Putamen (tissue), 1 donor: ENCODE results near the gene ACO1.

Experiments used
- DNase-seq: peaks from one replicate; pipeline ENCODE4 v3.0.0-alpha.2; 2016; ENCODE audit warnings: low spot score

Gene ACO1

DNA sequence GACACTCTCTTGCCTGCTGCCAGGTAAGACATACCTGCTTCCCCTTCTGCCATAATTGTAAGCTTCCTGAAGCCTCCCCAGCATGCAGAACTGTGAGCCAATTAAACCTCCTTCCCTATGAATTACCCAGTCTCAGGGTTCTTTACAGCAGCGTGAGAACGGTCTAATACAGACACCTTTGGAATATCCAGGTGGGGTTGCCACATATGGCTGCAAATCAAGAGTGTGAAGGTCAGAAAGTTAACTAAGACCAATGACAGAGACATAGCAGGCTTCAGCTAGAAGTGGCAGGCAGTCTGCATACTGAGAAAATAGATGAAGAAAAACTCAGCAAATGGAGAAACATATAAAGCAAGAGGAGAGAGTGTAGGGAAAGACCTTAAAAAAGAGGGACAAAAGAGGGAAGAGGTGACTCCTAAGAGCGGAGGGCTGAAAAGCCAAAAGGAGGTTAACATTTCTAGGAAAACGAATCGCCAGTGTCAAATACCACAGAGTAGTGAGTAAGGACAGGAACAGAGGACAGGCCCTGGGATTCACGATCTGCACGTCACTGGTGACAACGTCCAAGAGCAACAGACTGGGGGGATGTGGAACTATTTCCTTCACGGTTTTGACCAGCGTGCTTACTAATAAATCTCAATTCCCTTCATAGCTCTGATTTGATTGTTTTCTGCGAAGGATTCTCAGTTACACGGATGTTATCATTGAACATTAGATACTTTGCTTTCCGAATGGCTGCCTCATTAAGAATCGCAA is 1.7 kb upstream of the ACO1 start:
- DNase-seq = no peak

DNA sequence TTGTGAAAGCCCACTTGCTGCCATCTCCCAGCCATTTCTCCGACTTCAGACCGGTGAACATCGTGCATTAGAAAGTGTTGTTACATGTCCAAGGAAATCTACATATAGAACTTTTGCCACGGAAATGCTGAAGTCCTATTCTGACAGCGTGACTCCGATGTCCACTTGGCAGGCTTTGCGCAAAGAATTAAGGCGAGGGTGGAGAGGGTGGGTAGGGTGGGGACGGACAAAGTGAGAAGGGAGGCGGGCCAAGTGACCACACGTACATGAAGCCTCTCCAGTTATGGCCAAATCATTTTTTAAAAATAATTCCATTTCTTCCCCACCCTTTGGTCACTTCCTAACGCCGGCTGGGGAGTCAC is 460 bp upstream of the ACO1 start:
- no peak for DNase-seq

DNA sequence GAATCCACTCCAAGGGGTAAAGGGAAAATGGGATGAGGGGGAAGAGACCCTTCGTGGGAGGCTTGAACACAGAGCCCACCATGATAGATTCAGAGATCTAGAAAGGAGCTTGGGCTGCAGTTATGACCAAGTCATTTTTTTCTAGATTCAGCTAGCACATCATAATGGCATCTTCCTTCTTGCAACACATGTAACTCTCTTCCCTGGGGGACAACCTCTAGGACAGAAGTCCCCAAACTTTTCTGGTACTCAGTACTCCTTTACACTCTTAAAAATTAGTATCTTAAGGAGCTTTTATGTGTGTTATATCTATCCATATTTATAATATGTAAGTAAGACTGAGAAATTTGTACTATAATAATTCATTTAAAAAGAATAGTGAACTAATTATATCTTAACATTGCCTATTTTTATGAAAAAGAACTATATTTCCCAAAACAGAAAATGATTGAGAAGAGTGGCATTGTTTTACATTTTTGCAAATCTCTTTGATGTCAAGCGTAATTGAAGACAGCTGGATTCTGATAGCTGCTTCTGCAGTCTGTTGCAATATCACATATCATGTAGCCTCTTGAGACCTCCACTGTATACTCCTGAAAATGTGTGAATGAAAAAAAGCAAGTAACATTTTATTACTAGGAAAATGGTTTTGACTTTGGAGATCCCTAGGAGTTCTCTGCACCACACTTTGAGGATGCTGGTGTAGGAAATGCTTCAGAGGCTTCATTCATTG is 875 bp downstream of the ACO1 start:
- DNase-seq = no peak

DNA sequence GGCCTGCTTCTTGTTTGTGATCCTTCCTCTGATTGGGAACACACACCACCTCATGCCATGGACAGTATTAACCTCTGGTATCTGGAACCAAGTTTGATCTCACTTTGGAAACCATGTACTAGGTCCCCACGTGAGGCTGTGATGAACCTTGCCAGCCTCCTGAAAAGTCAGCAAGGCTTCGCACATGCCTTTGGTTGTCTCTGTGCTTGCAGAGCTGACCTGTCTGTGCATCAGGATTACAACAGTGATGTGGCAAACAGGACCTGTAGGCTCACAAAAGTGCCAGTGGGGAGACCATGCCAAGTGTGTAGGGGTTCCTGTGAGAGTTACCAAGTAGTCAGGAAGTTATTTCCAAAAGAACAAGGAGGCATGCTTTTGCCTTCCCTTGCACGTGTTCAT is 1.4 kb downstream of the ACO1 start:
- no peak for DNase-seq

DNA sequence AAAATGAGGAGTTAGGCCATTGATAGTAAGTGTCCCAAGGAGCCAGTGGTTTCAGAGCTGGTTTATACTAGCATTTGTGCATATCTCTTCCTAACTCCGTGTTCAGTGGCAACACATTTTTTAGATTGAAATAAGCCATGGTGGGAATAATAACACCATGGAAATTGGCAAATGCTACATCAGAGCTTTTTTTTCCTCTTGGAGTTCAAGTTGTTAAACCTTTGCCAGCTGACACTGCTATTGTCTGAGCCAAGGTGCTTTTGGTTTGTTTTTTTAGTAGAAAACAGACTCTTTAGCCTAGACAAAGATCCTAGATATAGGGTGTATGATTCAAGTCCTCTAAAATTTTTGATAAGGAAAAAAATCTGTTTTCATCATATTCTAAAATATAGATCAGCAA is 2.8 kb downstream of the ACO1 start:
- no peak for DNase-seq

DNA sequence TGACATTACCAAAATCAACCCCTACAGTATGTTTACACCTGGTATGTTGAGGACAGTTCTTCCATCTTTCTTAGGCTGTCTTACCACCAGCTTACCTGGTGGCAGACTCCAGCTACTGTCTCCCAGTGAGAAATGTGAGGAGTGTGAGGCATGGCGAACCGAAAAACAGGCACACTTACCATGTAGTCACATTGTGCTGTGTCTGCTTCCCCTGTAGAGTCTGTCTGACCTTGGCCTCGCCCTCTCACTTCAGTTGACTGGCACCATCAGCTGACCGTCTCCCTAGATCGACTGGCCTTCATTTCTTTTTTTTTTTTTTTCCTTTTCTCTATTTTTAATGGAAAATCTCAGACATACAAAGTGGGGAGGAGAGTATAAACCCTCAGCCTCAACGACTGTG is 4.9 kb downstream of the ACO1 start:
- DNase-seq = no peak

DNA sequence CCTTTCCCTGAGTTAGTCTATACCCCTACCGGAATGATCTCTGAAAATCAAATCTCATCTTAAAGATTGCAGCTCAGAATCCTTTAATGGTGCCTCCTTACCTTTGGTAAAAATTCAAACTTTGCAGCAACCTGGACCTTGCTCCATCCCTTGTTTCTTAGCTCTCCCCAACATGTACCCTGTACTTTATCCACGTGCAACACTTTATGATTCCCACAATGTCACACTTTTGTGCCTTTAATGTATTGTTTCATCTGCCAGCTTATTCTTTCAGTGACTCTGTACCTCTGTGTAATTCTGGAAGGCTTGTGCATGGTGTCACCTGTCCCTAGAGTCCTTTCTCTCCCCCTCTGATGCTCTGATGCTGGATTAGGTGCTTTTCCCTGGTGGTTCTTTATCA is 9.5 kb downstream of the ACO1 start:
- DNase-seq = no peak

DNA sequence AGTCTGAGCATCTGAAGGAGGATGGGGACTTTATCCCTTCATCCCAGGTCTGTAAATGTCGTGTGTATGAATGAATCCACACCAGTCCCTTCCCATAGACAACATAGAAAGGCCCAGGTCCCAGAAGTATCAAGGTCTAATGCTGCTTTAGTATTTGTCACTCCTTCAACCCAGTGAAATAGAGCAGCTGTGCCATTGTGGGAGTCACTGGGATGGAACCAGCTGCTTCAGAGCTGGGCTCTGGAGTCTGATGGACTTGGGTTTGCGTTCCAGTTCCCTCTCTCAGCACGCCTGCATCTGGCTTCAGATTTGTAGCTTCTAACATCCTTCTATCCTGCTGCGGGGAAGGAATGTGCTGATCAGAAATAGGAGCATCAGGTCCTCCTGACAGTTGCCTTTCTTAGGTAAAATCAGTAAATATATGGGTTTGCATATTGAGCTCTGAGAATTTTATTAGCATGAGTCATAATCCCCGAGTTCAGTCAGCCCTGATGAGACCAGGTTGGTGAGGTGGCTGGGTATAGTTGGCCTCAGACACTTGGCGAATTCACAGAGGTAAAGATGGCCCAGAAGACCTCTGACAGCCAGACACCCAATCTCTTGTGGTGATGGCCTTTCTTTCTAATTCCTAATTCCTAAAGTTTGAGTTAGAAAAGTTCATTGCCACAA is 10.1 kb downstream of the ACO1 start:
- DNase-seq = no peak

DNA sequence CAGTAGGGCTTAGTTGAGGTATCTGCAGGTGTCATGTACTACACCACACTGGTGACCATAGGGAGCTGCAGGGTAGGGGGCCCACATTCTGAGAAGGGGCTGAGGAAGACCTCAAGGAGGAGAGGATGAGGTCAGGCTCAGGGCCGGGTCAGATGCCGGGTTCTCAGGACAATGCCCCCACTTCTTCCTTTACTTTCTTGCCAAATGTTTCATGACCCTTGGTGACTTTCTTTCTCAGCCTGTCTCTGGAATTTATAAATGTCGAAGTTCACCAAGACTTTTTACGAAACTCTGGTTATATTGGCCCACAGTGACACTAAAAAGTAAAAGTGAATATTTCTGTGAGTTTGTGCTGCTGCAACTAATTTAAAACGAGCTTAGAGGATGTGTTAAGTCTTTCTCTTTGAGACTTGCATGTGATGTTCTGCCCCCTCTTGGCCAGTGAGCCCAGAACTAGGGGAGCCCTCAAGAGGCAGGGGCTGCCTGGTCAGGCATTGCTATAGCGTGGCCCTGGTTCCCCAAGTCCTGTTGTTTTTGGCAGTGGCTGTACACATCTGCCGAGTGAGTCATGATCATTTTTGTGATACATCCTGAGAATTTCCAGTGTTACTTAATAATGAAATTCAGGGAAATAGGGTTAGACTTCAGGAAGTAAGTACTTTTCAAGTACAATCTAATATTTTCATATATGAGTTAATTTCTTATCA is 11.2 kb downstream of the ACO1 start:
- no peak for DNase-seq

DNA sequence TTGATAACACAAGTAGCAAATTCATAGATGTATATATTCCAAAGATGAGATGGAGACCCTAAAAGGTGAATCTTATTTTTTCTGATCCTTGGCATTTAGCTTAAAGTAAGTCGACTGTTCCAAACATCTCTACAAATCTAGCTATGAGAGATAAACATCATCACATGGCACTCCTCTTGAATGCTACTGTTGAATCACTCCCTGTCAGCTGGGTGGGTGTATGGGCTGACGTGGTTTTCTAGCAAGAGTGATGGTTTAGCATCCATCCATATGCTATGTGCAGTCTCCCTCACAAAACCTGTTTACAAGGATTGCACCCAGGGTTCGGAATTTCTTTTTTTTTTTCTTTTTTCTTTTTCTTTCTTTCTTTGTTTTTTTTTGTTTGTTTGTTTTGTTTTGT is 13.8 kb downstream of the ACO1 start:
- DNase-seq = no peak

DNA sequence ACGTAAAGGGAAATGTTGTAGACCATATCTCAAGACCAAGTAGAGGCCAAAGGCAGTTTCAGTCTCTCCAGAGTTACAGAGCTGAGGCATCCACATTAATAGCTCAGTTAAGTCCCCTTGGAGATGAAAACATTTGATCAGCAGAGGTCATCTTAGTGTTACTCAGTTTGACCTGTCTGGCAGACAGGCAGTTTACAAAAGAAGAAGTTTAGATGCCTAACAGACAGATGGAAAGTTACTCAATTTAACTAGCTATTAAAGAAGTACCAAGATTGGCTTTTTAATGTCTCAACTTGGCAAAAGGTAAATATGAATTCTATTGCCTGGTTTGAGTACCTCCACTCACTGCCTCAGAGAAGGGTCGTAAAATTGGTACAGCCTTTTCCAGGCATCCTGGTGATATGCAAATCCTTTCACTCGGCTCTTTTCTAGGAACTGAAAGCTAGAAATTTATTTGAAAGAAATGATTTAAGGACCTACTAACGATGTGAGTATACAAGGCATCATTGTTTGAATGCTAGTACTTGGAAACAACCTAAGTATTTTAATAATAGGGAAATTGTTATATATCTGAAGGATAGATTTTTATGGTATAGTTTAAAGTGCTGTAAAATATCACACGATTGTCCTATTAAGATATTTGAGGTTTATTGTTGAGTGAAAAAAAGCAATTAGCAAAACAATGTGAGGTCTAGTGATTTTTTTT is 14.8 kb downstream of the ACO1 start:
- DNase-seq = no peak

DNA sequence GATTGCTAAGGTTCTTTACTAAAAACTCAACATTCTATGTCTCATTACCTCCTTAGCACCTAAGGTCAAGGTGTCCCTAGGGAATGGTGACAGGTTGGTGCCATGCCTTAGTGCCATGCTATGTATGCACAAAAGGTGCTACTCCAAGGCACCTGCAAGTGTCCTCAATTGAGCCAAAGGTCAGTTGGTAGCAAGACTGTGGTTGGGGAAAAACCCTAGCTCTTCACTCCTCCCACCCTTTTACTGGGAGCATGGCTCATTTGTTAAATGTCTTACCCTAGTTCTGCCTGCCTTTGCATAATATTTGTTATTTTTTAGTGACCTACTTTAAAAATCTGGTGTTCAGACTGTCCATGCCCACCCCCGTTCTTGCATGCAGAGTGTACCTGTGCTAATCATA is 17.0 kb downstream of the ACO1 start:
- no peak for DNase-seq

DNA sequence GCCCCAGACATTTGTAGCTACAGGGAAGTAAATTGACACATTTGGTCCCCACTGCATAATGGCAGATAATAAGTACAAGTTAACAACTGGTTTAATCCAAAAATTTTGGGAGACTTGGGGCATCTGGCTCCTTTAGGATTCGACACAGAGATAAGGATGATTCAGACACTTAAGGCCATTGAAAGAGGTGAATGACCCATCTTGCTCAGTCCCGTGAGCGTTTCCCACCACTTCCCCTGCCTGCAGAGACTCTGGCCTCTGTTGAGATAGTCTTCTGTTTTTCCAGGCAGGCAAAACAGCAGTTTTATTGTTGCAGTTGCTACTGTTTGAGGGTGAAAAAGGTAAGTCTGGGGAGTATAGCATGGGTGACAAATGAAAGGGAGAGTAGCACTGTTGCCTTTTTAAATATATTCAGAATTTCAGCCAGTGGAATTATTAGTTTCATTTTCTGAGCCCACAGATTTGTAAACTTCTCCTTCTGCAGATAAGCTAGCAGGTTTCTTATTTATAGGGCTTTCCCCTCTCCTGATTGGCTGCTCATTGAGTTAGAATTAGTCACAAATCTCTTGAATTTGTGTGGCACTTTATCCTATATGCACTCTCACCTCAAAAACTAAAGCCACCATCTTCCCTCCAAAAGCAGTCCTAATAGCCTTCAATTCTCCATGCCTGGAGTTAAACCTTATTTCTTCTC is 19.3 kb downstream of the ACO1 start:
- DNase-seq = no peak

DNA sequence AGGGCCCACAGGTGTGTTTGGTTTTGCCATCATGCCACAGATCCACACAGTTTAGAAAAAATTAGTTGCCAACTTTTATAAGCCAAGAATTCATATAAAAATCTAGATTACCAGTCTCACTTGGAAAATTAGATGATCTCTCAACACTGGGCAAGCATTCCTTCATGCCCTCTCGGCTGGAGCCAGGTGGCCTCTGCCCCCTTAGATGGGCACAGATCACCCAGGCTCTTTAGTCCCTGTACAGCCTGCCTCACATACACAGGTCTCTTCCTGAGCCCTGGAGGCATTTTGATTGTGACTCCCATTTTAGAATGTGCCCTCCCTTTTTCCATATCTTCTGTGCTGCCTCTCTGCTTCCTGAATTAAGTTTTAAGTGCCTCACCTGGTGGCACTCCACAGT is 20.0 kb downstream of the ACO1 start:
- no peak for DNase-seq

DNA sequence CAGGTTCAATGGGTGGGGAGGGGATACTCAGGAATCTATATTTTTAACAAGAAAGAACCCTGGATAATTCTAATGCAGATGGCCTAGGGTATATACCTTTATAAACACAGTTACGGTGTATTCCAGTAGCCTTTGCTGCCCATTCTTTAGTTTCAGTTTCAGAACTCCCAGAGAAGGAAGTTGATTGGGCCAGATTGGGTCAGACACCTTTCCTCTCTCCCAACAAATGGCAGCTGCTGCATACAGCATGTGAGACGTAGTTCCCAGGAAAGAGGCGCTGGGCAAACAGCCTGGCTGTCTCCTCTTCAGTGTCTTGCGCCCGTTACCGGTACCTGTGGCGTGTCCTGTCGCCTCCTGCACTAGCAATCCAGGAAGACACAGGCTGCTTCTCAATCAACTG is 20.4 kb downstream of the ACO1 start:
- no peak for DNase-seq

DNA sequence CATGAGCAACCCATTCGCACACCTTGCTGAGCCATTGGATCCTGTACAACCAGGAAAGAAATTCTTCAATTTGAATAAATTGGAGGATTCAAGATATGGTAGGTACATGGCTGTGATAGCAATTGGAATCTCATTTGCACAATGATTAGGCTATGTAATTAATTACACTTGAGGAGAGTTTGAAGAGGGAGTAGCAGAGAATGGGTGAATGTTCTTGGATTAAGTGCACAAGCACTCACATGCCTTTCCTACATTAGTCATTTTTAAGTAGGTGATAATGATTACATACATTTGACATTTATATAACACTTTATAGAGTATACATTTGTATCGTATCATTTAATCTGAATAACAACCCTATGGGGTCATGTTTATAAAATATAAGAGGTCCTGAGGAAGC is 21.1 kb downstream of the ACO1 start:
- no peak for DNase-seq

DNA sequence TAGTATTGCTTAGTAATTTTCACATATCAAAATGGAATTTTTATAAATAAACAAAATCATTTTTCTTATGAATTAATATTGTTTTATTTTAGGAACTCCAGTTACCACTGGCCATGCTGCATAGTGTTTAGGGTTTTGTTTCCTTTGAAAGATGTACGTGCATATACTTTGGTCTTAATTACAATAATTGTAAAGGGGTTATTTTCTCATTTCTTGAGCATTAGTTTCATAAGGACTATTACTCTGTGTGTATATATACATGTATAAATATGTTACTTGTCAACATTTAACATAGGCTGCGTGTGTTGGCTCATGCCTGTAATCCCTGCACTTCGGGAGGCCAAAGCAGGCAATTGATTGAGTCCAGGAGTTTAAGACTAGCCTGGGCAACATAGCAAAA is 21.6 kb downstream of the ACO1 start:
- DNase-seq = no peak

DNA sequence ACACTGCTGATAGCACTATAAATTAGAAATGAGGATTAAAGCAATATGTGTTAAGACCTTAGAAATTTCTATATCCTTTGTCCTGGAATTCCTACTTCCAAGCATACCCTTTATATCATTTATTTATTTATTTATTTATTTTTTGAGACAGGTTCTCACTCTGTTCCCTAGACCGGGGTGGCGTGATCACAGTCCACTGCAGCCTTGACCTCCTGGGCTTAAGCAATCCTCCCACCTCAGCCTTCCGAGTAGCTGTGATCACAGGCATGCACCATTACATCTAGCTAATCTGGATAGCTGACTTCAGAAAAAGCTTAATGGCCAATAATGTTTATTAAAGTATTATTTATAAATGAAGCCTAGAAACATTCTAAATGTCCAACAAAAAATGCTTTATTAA is 27.3 kb downstream of the ACO1 start:
- DNase-seq = no peak

DNA sequence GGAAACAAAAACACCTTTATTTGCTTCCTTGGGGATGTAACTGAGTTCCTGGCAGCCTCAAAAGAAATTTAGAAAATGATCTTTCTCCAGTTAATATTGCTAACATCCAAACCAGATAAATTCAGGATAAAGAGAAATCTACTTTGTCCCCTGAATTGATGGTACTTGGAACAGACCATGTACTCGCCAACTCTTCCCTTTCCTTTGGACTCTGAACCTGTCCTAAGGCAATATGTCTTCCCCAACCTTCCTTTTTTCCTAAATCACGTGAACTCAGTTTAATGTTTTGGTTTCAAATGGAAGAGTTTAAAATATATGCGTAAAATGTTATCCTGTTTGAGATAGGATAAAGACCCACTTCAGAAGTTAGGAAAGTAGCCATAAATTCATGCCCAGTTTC is 28.0 kb downstream of the ACO1 start:
- DNase-seq = no peak

DNA sequence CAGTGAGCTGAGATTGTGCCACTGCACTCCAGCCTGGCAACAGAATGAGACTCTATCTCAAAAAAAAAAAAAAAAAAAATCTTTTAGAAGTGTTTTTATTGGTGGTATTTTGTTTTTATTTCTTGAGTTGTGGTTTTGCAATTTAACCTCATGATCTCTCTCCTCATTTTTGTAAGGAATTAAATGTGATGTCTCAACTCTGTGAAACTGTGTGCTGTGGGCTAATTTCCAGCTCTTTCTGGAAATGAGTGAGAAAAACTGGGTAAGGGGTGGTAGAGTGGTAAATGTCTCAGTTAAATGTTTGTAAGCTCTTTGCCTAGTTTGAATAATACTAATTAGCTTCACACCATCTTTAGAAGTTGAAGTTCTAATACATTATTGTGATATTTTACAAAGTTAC is 29.0 kb downstream of the ACO1 start:
- DNase-seq = no peak

DNA sequence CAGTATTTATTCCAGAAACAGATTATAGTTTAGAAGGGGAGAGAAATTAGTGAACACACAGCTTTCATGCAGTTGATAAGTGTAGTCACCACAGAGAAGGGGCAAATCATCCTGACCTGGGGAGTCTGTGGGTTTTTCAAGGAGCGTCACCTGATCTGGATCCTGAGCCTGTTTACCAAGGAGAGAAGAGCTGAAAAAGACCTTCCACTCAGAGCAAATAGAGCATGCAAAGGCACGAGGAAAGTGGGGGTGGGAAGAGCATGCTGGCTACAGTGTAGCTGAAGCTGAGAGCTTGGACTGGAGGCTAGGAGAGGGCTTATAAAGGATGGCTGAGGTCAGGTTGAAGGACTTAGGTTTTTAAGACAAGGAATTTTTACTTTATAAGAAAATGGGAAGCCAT is 30.4 kb downstream of the ACO1 start:
- no peak for DNase-seq

DNA sequence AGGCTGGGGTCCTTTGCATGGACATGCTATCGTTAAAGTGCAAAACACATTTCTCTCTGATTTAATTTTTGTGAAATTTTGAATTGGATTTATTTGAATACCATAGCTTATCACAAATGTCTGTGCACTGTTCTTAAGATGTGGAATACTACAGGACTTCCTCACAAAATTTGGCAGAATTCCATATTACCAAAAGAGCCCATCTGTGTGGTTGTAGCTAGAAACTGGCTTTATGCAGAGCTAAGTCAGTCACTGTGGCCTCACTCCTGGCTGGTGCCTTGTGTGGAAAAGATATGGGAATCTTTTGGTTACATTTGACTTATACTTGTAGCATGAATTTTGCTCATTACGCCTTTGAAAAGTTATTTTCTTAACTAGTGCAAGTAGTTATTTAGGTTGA is 35.5 kb downstream of the ACO1 start:
- DNase-seq = no peak
